Measurements from ENCODE around the gene KDM4E.
"Not testable (repeated sequence)": the region's sequence is repeated elsewhere in the genome, so short reads cannot be mapped to it uniquely, and the experiment has no call there.

KDM4E gene

GRCh38 chr11:95024958-95025357 is at the start of gene KDM4E:
KDM4E (plus strand) TSS chr11:95025258; CDS start chr11:95025558, 300 bp downstream.
- DNase-seq (ENCODE audit: low read depth in 2 of 2) = no peak

GRCh38 chr11:94975599-94975998 is 49.5 kb upstream of the KDM4E start:
- DNase-seq (ENCODE audit: low read depth in 2 of 2) = no peak

GRCh38 chr11:94987378-94987777 is 37.7 kb upstream of the KDM4E start:
- DNase-seq (ENCODE audit: low read depth in 2 of 2) = no peak

- no peak for DNase-seq (ENCODE audit: low read depth in 2 of 2)
These were observed 36.3 kb upstream of the KDM4E start for GRCh38 chr11:94988748-94989147.

- no peak for DNase-seq (ENCODE audit: low read depth in 2 of 2)
These were observed 31.6 kb upstream of the KDM4E start for GRCh38 chr11:94993400-94993943.

GRCh38 chr11:94997437-94997836 is 27.6 kb upstream of the KDM4E start:
- no peak for DNase-seq (ENCODE audit: low read depth in 2 of 2)

- DNase-seq (ENCODE audit: low read depth in 2 of 2) = no peak
These were observed 26.8 kb upstream of the KDM4E start for GRCh38 chr11:94998285-94998684.

GRCh38 chr11:95003716-95004115 is 21.3 kb upstream of the KDM4E start:
- no peak for DNase-seq (ENCODE audit: low read depth in 2 of 2)

- no peak for DNase-seq (ENCODE audit: low read depth in 2 of 2)
These were observed 19.4 kb upstream of the KDM4E start for GRCh38 chr11:95005642-95006041.

GRCh38 chr11:95011376-95011775 is 13.7 kb upstream of the KDM4E start:
- no peak for DNase-seq (ENCODE audit: low read depth in 2 of 2)

- DNase-seq (ENCODE audit: low read depth in 2 of 2) = no peak
These were observed 10.8 kb upstream of the KDM4E start for GRCh38 chr11:95014184-95014821.

GRCh38 chr11:95016139-95016538 is 8.9 kb upstream of the KDM4E start:
- DNase-seq (ENCODE audit: low read depth in 2 of 2) = no peak

- DNase-seq (ENCODE audit: low read depth in 2 of 2) = not testable (repeated sequence)
These were observed 3.6 kb upstream of the KDM4E start for GRCh38 chr11:95021468-95021867.

GRCh38 chr11:95025594-95025993 is 536 bp downstream of the KDM4E start:
- DNase-seq (ENCODE audit: low read depth in 2 of 2) = not testable (repeated sequence)

- no peak for DNase-seq (ENCODE audit: low read depth in 2 of 2)
These were observed 3.3 kb downstream of the KDM4E start for GRCh38 chr11:95028357-95028756.

- no peak for DNase-seq (ENCODE audit: low read depth in 2 of 2)
These were observed 8.0 kb downstream of the KDM4E start for GRCh38 chr11:95033051-95033450.

GRCh38 chr11:95035316-95035715 is 10.3 kb downstream of the KDM4E start:
- no peak for DNase-seq (ENCODE audit: low read depth in 2 of 2)

- not testable (repeated sequence) for DNase-seq (ENCODE audit: low read depth in 2 of 2)
These were observed 12.4 kb downstream of the KDM4E start for GRCh38 chr11:95037356-95038035.

GRCh38 chr11:95042239-95042638 is 17.2 kb downstream of the KDM4E start:
- no peak for DNase-seq (ENCODE audit: low read depth in 2 of 2)

GRCh38 chr11:95042906-95043305 is 17.8 kb downstream of the KDM4E start:
- DNase-seq (ENCODE audit: low read depth in 2 of 2) = no peak

- no peak for DNase-seq (ENCODE audit: low read depth in 2 of 2)
These were observed 19.0 kb downstream of the KDM4E start for GRCh38 chr11:95044010-95044409.

GRCh38 chr11:95045812-95046211 is 20.8 kb downstream of the KDM4E start:
- DNase-seq (ENCODE audit: low read depth in 2 of 2) = no peak

- not testable (repeated sequence) for DNase-seq (ENCODE audit: low read depth in 2 of 2)
These were observed 24.1 kb downstream of the KDM4E start, which contains the start of gene KDM4F for GRCh38 chr11:95049122-95049521. KDM4F (plus strand) TSS chr11:95049422.

All from stimulated activated CD4-positive, alpha-beta T cell treated with anti-CD3 and anti-CD28 coated beads, Interleukin-1b, Interleukin-23, amount 100 ng/mL, for 4 hours (primary cell).